ENCODE results near the gene DCN. TPM values are rescaled to one million over a fixed set of nuclear protein-coding genes. Genes with fewer than 3 reads are reported as not detected.

Gene DCN
- total and polyA plus RNA-seq, 2 experiments from 2014 or later, result 0.92 to 5.0 TPM

DNA sequence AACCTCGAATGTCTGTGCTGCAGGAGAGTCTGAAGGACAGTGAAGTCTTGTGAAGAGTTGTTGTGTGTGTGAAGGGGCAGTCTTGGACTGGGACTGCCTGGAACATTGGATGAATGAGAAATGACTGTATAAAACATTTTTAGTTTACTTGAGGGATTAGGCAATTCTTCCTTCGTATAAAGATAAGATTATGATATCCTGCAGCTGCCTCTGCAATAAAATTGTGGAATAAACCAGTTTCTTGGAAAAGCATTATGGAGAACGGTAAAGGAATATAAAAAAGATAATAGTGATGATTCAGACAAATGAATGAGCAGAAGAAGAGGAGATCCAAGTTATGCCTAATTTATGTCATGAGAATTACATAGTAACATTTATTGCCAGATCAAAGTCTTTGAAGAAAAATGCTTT is 40.4 kb downstream of the DCN start:
- Histone ChIP-seq H3K4me1 (ENCODE audit: low read depth) (no peaks in the 10 kb centered on the region), H3K36me3 (no peaks in the 10 kb centered on the region), H3K4me3 (no peak overlapping the region), H3K9me3 (ENCODE audit: low read depth) (no peaks in the 10 kb centered on the region), H3K27ac (no peak overlapping the region), H3K27me3 (no peaks in the 10 kb centered on the region)
- DNase-seq (ENCODE audit: low read depth in 1 of 2, low spot score in 1 of 2), result peak in 1 of 2 donors; percentile 87
- no peak for TF ChIP-seq CTCF (IDR thresholded peaks at IDR 0.05; ENCODE audit: low read depth, low read length)

- Histone ChIP-seq H3K4me3 (no peak overlapping the region), H3K27ac (no peak overlapping the region), H3K9me3 (ENCODE audit: low read depth) (no peaks in the 10 kb centered on the region), H3K4me1 (ENCODE audit: low read depth) (no peaks in the 10 kb centered on the region), H3K27me3 (no peaks in the 10 kb centered on the region), H3K36me3 (no peaks in the 10 kb centered on the region)
- DNase-seq (ENCODE audit: low read depth in 1 of 2, low spot score in 1 of 2), result peak in 1 of 2 donors; percentile 91
- no peak for TF ChIP-seq CTCF (IDR thresholded peaks at IDR 0.05; ENCODE audit: low read depth, low read length)
These were observed 42.3 kb downstream of the DCN start for GRCh38 chr12:91140026-91140931.

GRCh38 chr12:91139286-91139685 is 43.3 kb downstream of the DCN start:
- no peak for TF ChIP-seq CTCF (IDR thresholded peaks at IDR 0.05; ENCODE audit: low read depth, low read length)
- no peaks in the 10 kb centered on the region for H3K9me3 ChIP-seq (ENCODE audit: low read depth)
- H3K4me1 ChIP-seq (ENCODE audit: low read depth), result no peaks in the 10 kb centered on the region
- H3K27ac ChIP-seq, result no peak overlapping the region
- DNase-seq (ENCODE audit: low read depth in 1 of 2, low spot score in 1 of 2), result peak in 1 of 2 donors; percentile 52
- H3K36me3 ChIP-seq, result no peaks in the 10 kb centered on the region
- H3K4me3 ChIP-seq, result no peak overlapping the region
- no peaks in the 10 kb centered on the region for H3K27me3 ChIP-seq

DNA sequence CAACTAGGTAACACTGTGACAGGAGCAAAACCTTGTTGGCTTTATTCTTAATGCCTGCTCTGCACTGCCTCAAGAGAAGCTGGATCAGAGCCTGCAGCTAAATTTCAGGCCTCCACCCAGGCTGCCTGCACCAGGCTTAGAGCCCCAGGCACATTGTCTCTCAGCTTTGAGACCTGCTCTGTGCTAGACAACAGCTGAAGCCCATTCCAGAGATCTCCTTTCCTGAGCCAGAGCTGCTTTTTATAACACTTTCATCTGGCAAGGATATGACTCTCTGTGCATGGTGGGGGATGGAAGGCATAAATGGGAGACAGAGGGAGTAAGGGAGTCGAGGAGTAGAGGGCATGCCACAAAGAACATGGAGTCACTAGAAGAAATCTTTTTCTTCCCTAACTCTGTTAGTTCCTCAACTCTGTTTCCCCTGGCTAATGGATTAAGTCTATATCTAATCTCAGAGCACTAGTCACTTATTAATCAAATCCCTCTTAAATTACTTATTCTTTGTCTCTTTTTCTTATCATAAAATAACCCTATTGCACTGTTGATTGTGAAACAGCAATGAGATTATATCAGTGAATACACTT is 44.2 kb downstream of the DCN start:
- TF ChIP-seq CTCF (IDR thresholded peaks at IDR 0.05; ENCODE audit: low read depth, low read length), result no peak
- no peaks in the 10 kb centered on the region for H3K27me3 ChIP-seq
- no peaks in the 10 kb centered on the region for H3K36me3 ChIP-seq
- no peak overlapping the region for H3K4me3 ChIP-seq
- no peak overlapping the region for H3K27ac ChIP-seq
- no peaks in the 10 kb centered on the region for H3K9me3 ChIP-seq (ENCODE audit: low read depth)
- DNase-seq (ENCODE audit: low read depth in 1 of 2, low spot score in 1 of 2), result peak in 1 of 2 donors; percentile 61
- no peaks in the 10 kb centered on the region for H3K4me1 ChIP-seq (ENCODE audit: low read depth)

DNA sequence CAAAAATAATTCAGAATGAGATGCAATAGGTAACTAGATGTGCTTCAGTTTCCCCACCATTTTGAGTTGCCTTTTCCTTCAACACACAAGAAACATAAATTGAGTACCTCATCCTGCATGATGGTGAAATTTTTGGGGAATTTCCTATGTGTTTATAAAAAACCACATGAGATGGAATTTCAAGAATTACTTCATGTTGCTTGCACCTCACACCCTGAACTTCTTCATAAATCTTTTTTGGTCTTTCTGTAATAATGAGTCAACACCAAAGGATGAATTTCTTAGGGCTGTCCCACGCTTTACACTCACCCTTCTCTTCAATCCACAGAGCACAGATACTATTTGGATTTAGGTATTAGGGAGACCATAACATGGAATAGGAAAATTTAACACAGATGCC is 48.7 kb downstream of the DCN start:
- H3K27ac ChIP-seq, result no peak overlapping the region
- H3K4me1 ChIP-seq (ENCODE audit: low read depth), result no peaks in the 10 kb centered on the region
- no peak overlapping the region for H3K4me3 ChIP-seq
- no peaks in the 10 kb centered on the region for H3K27me3 ChIP-seq
- peak in 1 of 2 donors; percentile 58 for DNase-seq (ENCODE audit: low read depth in 1 of 2, low spot score in 1 of 2)
- H3K36me3 ChIP-seq, result no peaks in the 10 kb centered on the region
- TF ChIP-seq CTCF (IDR thresholded peaks at IDR 0.05; ENCODE audit: low read depth, low read length), result no peak
- H3K9me3 ChIP-seq (ENCODE audit: low read depth), result no peaks in the 10 kb centered on the region
